Endothelial cell of umbilical vein (primary cell): ENCODE measurements around the gene CAPN15. TPM values are rescaled to one million over a fixed set of nuclear protein-coding genes. Genes with fewer than 3 reads are reported as not detected.

Experiments used
- BruUV-seq: library from RNA; stranded (reverse); fragments of 400-500 nt; replicated peaks from 2 replicates; lab custom pipeline; 2021; lab: Mats Ljungman, UMichigan
- CTCF ChIA-PET: fragments of 300-600, 350-600 bp; sonication (Branson Sonifier 250); formaldehyde crosslinking; loops from one replicate; lab custom pipeline; 2021; ENCODE audit warnings: antibody characterized with exemption, inconsistent platforms; lab: Charles Lee
- POLR2A ChIA-PET: fragments of 300-600, 350-600 bp; sonication (Branson Sonifier 250); formaldehyde crosslinking; loops from one replicate; lab custom pipeline; 2021; ENCODE audit warnings: antibody characterized with exemption, inconsistent platforms; lab: Charles Lee
- DNase-seq: peaks from one replicate; pipeline ENCODE4 v3.0.0-alpha.2; 2011; ENCODE audit warnings: low read depth, low spot score
- FAIRE-seq: peaks from 2 replicates; lab custom pipeline; 2011; peaks lifted over from hg19 to GRCh38; lab: Jason Lieb, UNC
- H2AFZ ChIP-seq: 2 replicates; pipeline ENCODE4 v1.6.0; 2012; ENCODE audit warnings: low read depth, low read length, control low read depth, inconsistent platforms
- H3K27ac ChIP-seq: 2 replicates; pipeline ENCODE4 v1.5.1; 2011; ENCODE audit warnings: low read depth, mild to moderate bottlenecking, control low read depth, low read length, moderate library complexity; ENCODE audit not compliant: insufficient read depth
- H3K27me3 ChIP-seq, 2 experiments: 2 replicates each; pipeline versions ENCODE4 v1.6.0 to v1.6.1; 2011; ENCODE audit warnings: low read length in 2 of 2, mixed read lengths in 1 of 2; ENCODE audit not compliant: control insufficient read depth in 2 of 2, insufficient read depth in 2 of 2
- H3K36me3 ChIP-seq, 2 experiments: 2 replicates in 1 of 2; 3 replicates in 1 of 2; pipeline ENCODE4 v1.5.1; 2011; ENCODE audit warnings: low read length in 2 of 2, mild to moderate bottlenecking in 1 of 2, moderate library complexity in 1 of 2; ENCODE audit not compliant: control insufficient read depth in 2 of 2, insufficient read depth in 2 of 2; ENCODE audit errors: extremely low read depth in 1 of 2
- H3K4me1 ChIP-seq: 3 replicates; pipeline ENCODE4 v1.5.1; 2011; ENCODE audit warnings: mild to moderate bottlenecking, low read length; ENCODE audit not compliant: control insufficient read depth, insufficient read depth; ENCODE audit errors: extremely low read depth
- H3K4me2 ChIP-seq: 2 replicates; pipeline ENCODE4 v1.6.1; 2011; ENCODE audit warnings: low read length, control low read depth, mixed read lengths; ENCODE audit not compliant: insufficient read depth
- H3K4me3 ChIP-seq, 3 experiments: fragments of 200-600 bp in 1 of 3; sonication (generic), shearing (Covaris generic) in 1 of 3; replicated peaks in 1 of 3; 2 replicates each; pipeline ENCODE4 v1.5.1; 2011 to 2016; ENCODE audit warnings: control low read depth in 3 of 3, low read length in 3 of 3, mild to moderate bottlenecking in 2 of 3, inconsistent platforms in 1 of 3, low read depth in 1 of 3, moderate library complexity in 1 of 3; ENCODE audit not compliant: insufficient read depth in 1 of 3
- H3K79me2 ChIP-seq: 2 replicates; pipeline ENCODE4 v1.6.0; 2012; ENCODE audit warnings: low read length, inconsistent platforms; ENCODE audit not compliant: control insufficient read depth, insufficient read depth
- H3K9ac ChIP-seq: replicated peaks from 2 replicates; pipeline ENCODE3; 2011; ENCODE audit warnings: low read length, control low read depth; ENCODE audit not compliant: insufficient read depth; ENCODE audit errors: extremely low read depth
- H3K9me1 ChIP-seq: replicated peaks from 3 replicates; pipeline ENCODE4 v1.6.0; 2011; ENCODE audit warnings: mild to moderate bottlenecking, low read length; ENCODE audit not compliant: control insufficient read depth, insufficient read depth; ENCODE audit errors: extremely low read depth
- H3K9me3 ChIP-seq: replicated peaks from 2 replicates; pipeline ENCODE4 v1.5.1; 2012; ENCODE audit warnings: low read length, inconsistent platforms; ENCODE audit not compliant: control insufficient read depth, insufficient read depth
- H4K20me1 ChIP-seq: replicated peaks from 2 replicates; pipeline ENCODE3; 2011; ENCODE audit warnings: mild to moderate bottlenecking, low read length; ENCODE audit not compliant: control insufficient read depth, insufficient read depth; ENCODE audit errors: extremely low read depth
- FOS ChIP-seq: IDR thresholded peaks from 2 replicates; pipeline ENCODE4 v1.6.1; 2011; ENCODE audit warnings: mild to moderate bottlenecking, low read length, moderate library complexity, borderline replicate concordance; ENCODE audit not compliant: insufficient read depth
- GATA2 ChIP-seq: IDR thresholded peaks from 2 replicates; pipeline ENCODE4 v1.7.0; 2011; ENCODE audit warnings: low read depth, mild to moderate bottlenecking, moderate library complexity, mixed read lengths, low read length; ENCODE audit not compliant: insufficient read length, insufficient read depth
- JUN ChIP-seq: IDR thresholded peaks from 2 replicates; pipeline ENCODE4 v1.6.1; 2011; ENCODE audit warnings: borderline replicate concordance, low read depth; ENCODE audit not compliant: insufficient read length, insufficient read depth
- POLR2A ChIP-seq: IDR thresholded peaks from 2 replicates; pipeline ENCODE4 v1.6.1; 2012; ENCODE audit warnings: low read depth, mild to moderate bottlenecking, control low read depth, low read length
- POLR2AphosphoS5 ChIP-seq: IDR thresholded peaks from 2 replicates; pipeline ENCODE4 v1.6.1; 2012; ENCODE audit warnings: low read depth, mild to moderate bottlenecking, control low read depth, low read length, moderate library complexity; ENCODE audit not compliant: insufficient read depth
- dilution Hi-C: fragments of 300-500 bp; cut with MboI; formaldehyde crosslinking; loops from one replicate; pipeline ENCODE4 v1.15.0; 2019; ENCODE audit warnings: low sequenced_read_pairs; ENCODE audit not compliant: extremely low pct_ligation_motif_present
- intact Hi-C: fragments of 100-400 bp; cut with micrococcal nuclease; formaldehyde crosslinking; loops from one replicate; pipeline ENCODE4 v1.10.0; 2022
- polyA plus RNA-seq, 4 experiments: library from polyadenylated mRNA; depleted of rRNA in 3 of 4; stranded (reverse) in 3 of 4; unstranded in 1 of 4; fragments of >200 nt; gene quantifications; 2 replicates each; pipeline versions ENCODE4 v1.2.1 to v1.2.3, GENCODE V29; 2011 to 2012; ENCODE audit warnings: missing spikeins in 1 of 4
- total RNA-seq: library from RNA; stranded (reverse); gene quantifications from 2 replicates; pipeline ENCODE4 v1.2.3, GENCODE V29; 2021
- TF ChIP-seq, protein P1 (sequence below), 2 donors: IDR thresholded peaks; 1 replicate in 1 of 2; 2 replicates in 1 of 2; pipeline ENCODE4 v1.5.1; 2011; ENCODE audit warnings: low read length in 2 of 2, mild to moderate bottlenecking in 2 of 2, moderate library complexity in 2 of 2, control low read depth in 1 of 2, inconsistent platforms in 1 of 2, low read depth in 1 of 2; ENCODE audit not compliant: insufficient read depth in 1 of 2; ENCODE audit errors: extremely low read depth in 1 of 2
- TF ChIP-seq, protein P2 (sequence below): IDR thresholded peaks from 2 replicates; pipeline ENCODE4 v1.6.1; 2011; ENCODE audit not compliant: insufficient read depth, insufficient read length

The CAPN15 gene
- total and polyA plus RNA-seq, 2 donors (not counting 3 experiments of a cell fraction or from before 2014, with no cell fraction given) = 33.9 to 65.0 TPM

DNA sequence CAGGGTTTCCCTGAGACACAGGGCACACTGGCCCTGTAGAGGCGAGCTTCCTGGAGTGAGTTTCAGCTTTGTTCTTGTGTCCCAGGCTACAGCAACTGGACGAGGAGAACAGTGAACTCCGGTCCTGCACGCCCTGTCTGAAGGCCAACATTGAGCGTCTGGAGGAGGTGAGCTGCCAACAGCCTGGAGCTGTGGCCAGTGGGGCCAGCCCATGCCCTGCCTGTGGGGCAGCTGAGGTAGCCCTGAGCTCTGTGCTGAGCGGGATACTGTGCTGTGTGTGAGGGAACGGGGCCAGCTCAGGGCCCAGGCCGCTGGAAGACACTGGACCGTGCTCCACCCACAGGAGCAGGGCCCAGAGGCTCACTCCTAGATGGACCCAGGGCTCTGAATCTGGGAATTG lies 8.7 kb upstream of the CAPN15 start:
- H3K4me3 ChIP-seq = no peak overlapping the region
- no peaks in the 10 kb centered on the region for H3K27me3 ChIP-seq
- no peak for FAIRE-seq
- no peak overlapping the region for H2AFZ ChIP-seq
- no peaks in the 10 kb centered on the region for H4K20me1 ChIP-seq
- BruUV-seq = no TSS peak
- peaks cover 0 to 21% of the 10 kb centered on the region in 2 experiments for H3K36me3 ChIP-seq
- H3K79me2 ChIP-seq = no peaks in the 10 kb centered on the region
- no peaks in the 10 kb centered on the region for H3K9me1 ChIP-seq
- TF ChIP-seq POLR2A = no peak
- H3K4me2 ChIP-seq = no peak overlapping the region
- intact Hi-C loops = no loop called here
- H3K9me3 ChIP-seq = no peaks in the 10 kb centered on the region
- DNase-seq = no peak
- no peaks in the 10 kb centered on the region for H3K4me1 ChIP-seq
- ChIA-PET POLR2A (no interaction called here), CTCF (interaction anchor here (0.9 kb wide), 1 partner anchor 25 kb away, joined by 3 read pairs; no protein-coding TSS in a partner anchor)
- H3K9ac ChIP-seq = no peak overlapping the region
- no peak overlapping the region for H3K27ac ChIP-seq
- dilution Hi-C loops = no loop called here

DNA sequence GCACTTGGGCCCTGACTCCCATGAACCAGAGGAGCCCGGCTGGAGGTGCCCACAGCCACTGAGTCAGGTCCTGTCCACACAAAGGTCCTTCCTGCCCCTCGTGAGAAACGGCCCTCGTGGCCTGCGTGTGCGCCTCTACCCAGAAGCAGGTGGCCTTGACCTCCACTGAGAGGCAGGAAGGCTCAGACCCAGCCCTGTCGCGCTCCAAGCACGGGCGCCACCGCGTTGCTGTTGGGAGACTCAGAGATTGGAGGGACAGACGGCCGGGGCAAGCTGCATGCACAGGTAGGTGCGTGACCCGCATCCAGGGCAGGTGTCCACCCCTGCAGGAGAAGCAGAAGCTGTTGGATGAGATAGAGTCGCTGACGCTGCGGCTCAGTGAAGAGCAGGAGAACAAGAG lies 8.1 kb upstream of the CAPN15 start:
- H3K36me3 ChIP-seq = peaks cover 0 to 21% of the 10 kb centered on the region in 2 experiments
- H3K4me2 ChIP-seq = no peak overlapping the region
- H2AFZ ChIP-seq = no peak overlapping the region
- H3K27ac ChIP-seq = no peak overlapping the region
- DNase-seq (no peak), FAIRE-seq (no peak)
- H3K79me2 ChIP-seq = no peaks in the 10 kb centered on the region
- dilution Hi-C loops (no loop called here), intact Hi-C loops (no loop called here)
- H4K20me1 ChIP-seq = no peaks in the 10 kb centered on the region
- H3K27me3 ChIP-seq = no peaks in the 10 kb centered on the region
- ChIA-PET CTCF (interaction anchor here (0.9 kb wide), 1 partner anchor 24 kb away, joined by 3 read pairs; no protein-coding TSS in a partner anchor), POLR2A (no interaction called here)
- H3K9me1 ChIP-seq = no peaks in the 10 kb centered on the region
- no peak overlapping the region for H3K9ac ChIP-seq
- no peaks in the 10 kb centered on the region for H3K4me1 ChIP-seq
- H3K9me3 ChIP-seq = no peaks in the 10 kb centered on the region
- H3K4me3 ChIP-seq = no peak overlapping the region
- no peak for TF ChIP-seq JUN
- TF ChIP-seq POLR2AphosphoS5 = no peak
- TF ChIP-seq, protein P1, sequence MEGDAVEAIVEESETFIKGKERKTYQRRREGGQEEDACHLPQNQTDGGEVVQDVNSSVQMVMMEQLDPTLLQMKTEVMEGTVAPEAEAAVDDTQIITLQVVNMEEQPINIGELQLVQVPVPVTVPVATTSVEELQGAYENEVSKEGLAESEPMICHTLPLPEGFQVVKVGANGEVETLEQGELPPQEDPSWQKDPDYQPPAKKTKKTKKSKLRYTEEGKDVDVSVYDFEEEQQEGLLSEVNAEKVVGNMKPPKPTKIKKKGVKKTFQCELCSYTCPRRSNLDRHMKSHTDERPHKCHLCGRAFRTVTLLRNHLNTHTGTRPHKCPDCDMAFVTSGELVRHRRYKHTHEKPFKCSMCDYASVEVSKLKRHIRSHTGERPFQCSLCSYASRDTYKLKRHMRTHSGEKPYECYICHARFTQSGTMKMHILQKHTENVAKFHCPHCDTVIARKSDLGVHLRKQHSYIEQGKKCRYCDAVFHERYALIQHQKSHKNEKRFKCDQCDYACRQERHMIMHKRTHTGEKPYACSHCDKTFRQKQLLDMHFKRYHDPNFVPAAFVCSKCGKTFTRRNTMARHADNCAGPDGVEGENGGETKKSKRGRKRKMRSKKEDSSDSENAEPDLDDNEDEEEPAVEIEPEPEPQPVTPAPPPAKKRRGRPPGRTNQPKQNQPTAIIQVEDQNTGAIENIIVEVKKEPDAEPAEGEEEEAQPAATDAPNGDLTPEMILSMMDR (IDR thresholded peaks at IDR 0.05; ENCODE audit: extremely low read depth in 1 of 2, insufficient read depth in 1 of 2, low read depth in 1 of 2, low read length in 2 of 2) = no peak
- TF ChIP-seq, protein P2, sequence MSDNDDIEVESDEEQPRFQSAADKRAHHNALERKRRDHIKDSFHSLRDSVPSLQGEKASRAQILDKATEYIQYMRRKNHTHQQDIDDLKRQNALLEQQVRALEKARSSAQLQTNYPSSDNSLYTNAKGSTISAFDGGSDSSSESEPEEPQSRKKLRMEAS = no peak
- no peak for TF ChIP-seq GATA2
- TF ChIP-seq FOS = no peak
- BruUV-seq = no TSS peak
